A549 (cell line): Measurements from ENCODE around the gene PPM1H. TPM values are rescaled to one million over a fixed set of nuclear protein-coding genes. Genes with fewer than 3 reads are reported as not detected.

Source experiments
- ATAC-seq, 2 experiments: fragments of 200-7000 bp in 1 of 2; fragments of >200 bp in 1 of 2; cut with Nextera tagmentation in 1 of 2; cut with Tn5 transposase in 1 of 2; 3 replicates each; pipeline versions ENCODE4 v1.8.0 to v1.9.1; 2018 to 2020; ENCODE audit warnings: mild to moderate bottlenecking in 1 of 2, moderate library complexity in 1 of 2
- CTCF ChIA-PET: fragments of 300-600 bp; sonication (Branson Sonifier 250); formaldehyde crosslinking; extraction: SDS; loops from one replicate; lab custom pipeline; 2021; ENCODE audit warnings: antibody characterized with exemption, inconsistent platforms; lab: Yijun Ruan, JAX
- POLR2A ChIA-PET: fragments of 350-600 bp; formaldehyde crosslinking; extraction: SDS; loops from one replicate; lab custom pipeline; 2021; ENCODE audit warnings: antibody characterized with exemption, inconsistent platforms; lab: Yijun Ruan, JAX
- DNase-seq, 2 experiments: peaks; one replicate each; pipeline versions ENCODE4 v3.0.0 to v3.0.0-alpha.2; 2011 to 2016; ENCODE audit warnings: low read depth in 1 of 2, low spot score in 1 of 2
- FAIRE-seq: peaks from 2 replicates; lab custom pipeline; 2011; peaks lifted over from hg19 to GRCh38; lab: Jason Lieb, UNC
- H3K27ac ChIP-seq, 2 experiments: fragments of >200 bp; sonication (Bioruptor Twin); formaldehyde crosslinking; 3 replicates each; pipeline ENCODE4 v1.5.1; 2016 to 2017
- H3K4me1 ChIP-seq: fragments of >200 bp; sonication (Bioruptor Twin); formaldehyde crosslinking; 3 replicates; pipeline ENCODE4 v1.6.1; 2016
- H3K4me2 ChIP-seq: fragments of >200 bp; sonication (Bioruptor Twin); formaldehyde crosslinking; 3 replicates; pipeline ENCODE4 v1.6.1; 2016
- H3K4me3 ChIP-seq: fragments of >200 bp; sonication (Bioruptor Twin); formaldehyde crosslinking; 3 replicates; pipeline ENCODE4 v1.5.1; 2016
- H3K9me3 ChIP-seq: fragments of >200 bp; sonication (Bioruptor Twin); formaldehyde crosslinking; 3 replicates; pipeline ENCODE4 v1.6.1; 2016
- ATOH8 ChIP-seq: fragments of 250-450 bp; sonication (Bioruptor Pico); IDR thresholded peaks from 2 replicates; pipeline ENCODE4 v1.5.0; 2020; ENCODE audit warnings: low read depth, mild to moderate bottlenecking, moderate library complexity
- BHLHE40 ChIP-seq: IDR thresholded peaks from 2 replicates; pipeline ENCODE4 v1.6.1; 2012; ENCODE audit warnings: low read depth, low read length, inconsistent platforms
- CBX8 ChIP-seq: fragments of 200-600 bp; sonication (generic); IDR thresholded peaks from 2 replicates; pipeline ENCODE4 v1.6.1; 2016
- CHD2 ChIP-seq: fragments of 150-350 bp; IDR thresholded peaks from 2 replicates; pipeline ENCODE4 v1.6.1; 2014; ENCODE audit warnings: low read length; ENCODE audit not compliant: partially characterized antibody
- CHD4 ChIP-seq: fragments of 200-600 bp; sonication (generic); IDR thresholded peaks from 2 replicates; pipeline ENCODE4 v1.6.1; 2016; ENCODE audit warnings: antibody characterized with exemption, mild to moderate bottlenecking, borderline replicate concordance
- CTCF ChIP-seq: fragments of >200 bp; sonication (Bioruptor Twin); formaldehyde crosslinking; IDR thresholded peaks from 3 replicates; pipeline ENCODE4 v1.5.1; 2016
- E2F6 ChIP-seq: IDR thresholded peaks from 2 replicates; pipeline ENCODE4 v1.6.1; 2012; ENCODE audit warnings: low read depth, borderline replicate concordance
- EHF ChIP-seq: fragments of 250-450 bp; sonication (Bioruptor Pico); IDR thresholded peaks from 2 replicates; pipeline ENCODE4 v1.5.0; 2020; ENCODE audit warnings: mild to moderate bottlenecking
- FOSL2 ChIP-seq, 2 experiments: fragments of 450-650 bp in 1 of 2; fragments of >200 bp in 1 of 2; sonication (Bioruptor Twin) in 1 of 2; formaldehyde crosslinking; IDR thresholded peaks; 2 replicates each; pipeline versions ENCODE4 v1.5.0 to v1.6.1; 2016 to 2020; ENCODE audit warnings: mild to moderate bottlenecking in 1 of 2, moderate library complexity in 1 of 2
- FOXS1 ChIP-seq: fragments of 250-450 bp; sonication (Bioruptor Pico); IDR thresholded peaks from 2 replicates; pipeline ENCODE4 v1.5.0; 2020; ENCODE audit warnings: mild to moderate bottlenecking, moderate library complexity
- GATA3 ChIP-seq: IDR thresholded peaks from 2 replicates; pipeline ENCODE4 v1.6.1; 2012; ENCODE audit warnings: borderline replicate concordance
- HDAC2 ChIP-seq: fragments of 200-600 bp; sonication (generic); IDR thresholded peaks from 2 replicates; pipeline ENCODE4 v1.6.1; 2016
- HMGXB4 ChIP-seq: fragments of 250-450 bp; sonication (Bioruptor Pico); IDR thresholded peaks from 2 replicates; pipeline ENCODE4 v1.5.0; 2021; ENCODE audit warnings: mild to moderate bottlenecking, moderate library complexity, borderline replicate concordance
- HOXA7 ChIP-seq: fragments of 250-450 bp; sonication (Bioruptor Pico); IDR thresholded peaks from 2 replicates; pipeline ENCODE4 v1.5.0; 2020; ENCODE audit warnings: mild to moderate bottlenecking, moderate library complexity
- HOXB5 ChIP-seq: fragments of 250-450 bp; sonication (Bioruptor Pico); IDR thresholded peaks from 2 replicates; pipeline ENCODE4 v1.5.0; 2020; ENCODE audit warnings: mild to moderate bottlenecking, moderate library complexity
- JUN ChIP-seq, 2 experiments: fragments of >200 bp; sonication (Bioruptor Twin); formaldehyde crosslinking; IDR thresholded peaks; 2 replicates in 1 of 2; 3 replicates in 1 of 2; pipeline ENCODE4 v1.6.1; 2016 to 2017
- KDM1A ChIP-seq: fragments of 200-600 bp; sonication (generic); IDR thresholded peaks from 2 replicates; pipeline ENCODE4 v1.6.1; 2016; ENCODE audit warnings: low read depth, mild to moderate bottlenecking
- KDM5A ChIP-seq: fragments of 200-600 bp; sonication (generic); IDR thresholded peaks from 2 replicates; pipeline ENCODE4 v1.6.1; 2016; ENCODE audit warnings: antibody characterized with exemption, mild to moderate bottlenecking
- MAX ChIP-seq: IDR thresholded peaks from 2 replicates; pipeline ENCODE4 v1.6.1; 2012
- MYC ChIP-seq: IDR thresholded peaks from 2 replicates; pipeline ENCODE4 v1.6.1; 2012; ENCODE audit warnings: mild to moderate bottlenecking, inconsistent platforms, low read length, improper control_type of control experiment, borderline replicate concordance
- NR3C1 ChIP-seq: fragments of >200 bp; sonication (Bioruptor Twin); formaldehyde crosslinking; IDR thresholded peaks from 3 replicates; pipeline ENCODE4 v1.6.1; 2017
- POLR2A ChIP-seq: IDR thresholded peaks from 2 replicates; pipeline ENCODE4 v1.6.1; 2012; ENCODE audit warnings: mild to moderate bottlenecking, low read length
- RNF2 ChIP-seq: fragments of 200-600 bp; sonication (generic); IDR thresholded peaks from 2 replicates; pipeline ENCODE4 v1.6.1; 2016; ENCODE audit warnings: low read depth, mild to moderate bottlenecking, antibody characterized with exemption, moderate library complexity, borderline replicate concordance
- TFCP2L1 ChIP-seq: fragments of 250-450 bp; sonication (Bioruptor Pico); IDR thresholded peaks from 2 replicates; pipeline ENCODE4 v1.5.0; 2021; ENCODE audit warnings: mild to moderate bottlenecking
- ZC3H11A ChIP-seq: fragments of 450-650 bp; IDR thresholded peaks from 2 replicates; pipeline ENCODE4 v1.6.1; 2014; ENCODE audit warnings: antibody characterized with exemption, mild to moderate bottlenecking
- ZFP36 ChIP-seq: fragments of 450-650 bp; IDR thresholded peaks from 2 replicates; pipeline ENCODE4 v1.6.1; 2014; ENCODE audit warnings: borderline replicate concordance; ENCODE audit not compliant: partially characterized antibody
- ZSCAN20 ChIP-seq: fragments of 250-450 bp; sonication (Bioruptor Pico); IDR thresholded peaks from 2 replicates; pipeline ENCODE4 v1.8.0; 2022; ENCODE audit warnings: mild to moderate bottlenecking, moderate library complexity
- WGBS: methylation state at CpG from one replicate; pipeline ENCODE4 v1.1.6; 2017; ENCODE audit errors: missing lambda C conversion rate; 5-methylcytosine and 5-hydroxymethylcytosine counted together
- polyA plus RNA-seq, 4 experiments: library from polyadenylated mRNA; depleted of rRNA in 3 of 4; stranded (reverse); fragments of >200 nt; fragmentation: RNase III in 1 of 4; extraction: RNeasy Plus Mini Kit Qiagen cat#74134 plus additional on column Dnase treatment in 1 of 4; gene quantifications; 2 replicates in 3 of 4; 3 replicates in 1 of 4; pipeline ENCODE4 v1.2.3, GENCODE V29; 2011 to 2017

Gene PPM1H
- polyA plus RNA-seq, 2 of the 4 experiments (the other 2 are of a cell fraction): 7.8 TPM

- WGBS: 88% methylated on average over 9 of the region's 9 CpGs
- Histone ChIP-seq H3K4me3 (no peak overlapping the region), H3K27ac (no peak overlapping the region), H3K9me3 (no peaks in the 10 kb centered on the region), H3K4me1 (peaks cover 5% of the 10 kb centered on the region; the same call in 2 of the 3 replicates), H3K4me2 (no peak overlapping the region)
- POLR2A ChIA-PET: no interaction called here
- CTCF ChIA-PET: interaction anchor here (0.7 to 3.0 kb wide), 7 partner anchors 10 to 379 kb away, joined by 3 to 11 read pairs (median 5); partner anchors contain the start of gene PPM1H
- no peak for FAIRE-seq
- no peak for ATAC-seq
- no peak for DNase-seq
- TF ChIP-seq ZFP36 (no peak), FOXS1 (CRISPR knock-in tag) (no peak), MYC (no peak), FOSL2 (IDR thresholded peaks at IDR 0.05) (no peak), FOSL2 (CRISPR knock-in tag; IDR thresholded peaks at IDR 0.05) (no peak), KDM1A (no peak), ZC3H11A (no peak), E2F6 (no peak), KDM5A (no peak), EHF (CRISPR knock-in tag) (no peak), CHD4 (no peak), TFCP2L1 (CRISPR knock-in tag) (no peak), HOXB5 (no peak), ATOH8 (CRISPR knock-in tag) (no peak), POLR2A (no peak), NR3C1 (no peak), HOXA7 (no peak)
Measured at GRCh38 chr12:62817556-62818271, 117.2 kb downstream of the PPM1H start.

- ChIA-PET POLR2A (no interaction called here), CTCF (interaction anchor here (0.7 to 3.2 kb wide), 28 partner anchors 14 to 580 kb away, joined by 3 to 26 read pairs (median 6); partner anchors contain the start of gene PPM1H)
- Histone ChIP-seq H3K9me3 (no peaks in the 10 kb centered on the region), H3K27ac (no peak overlapping the region), H3K4me3 (no peak overlapping the region), H3K4me2 (no peak overlapping the region), H3K4me1 (peaks cover 5% of the 10 kb centered on the region; the same call in 2 of the 3 replicates)
- ATAC-seq (no peak), DNase-seq (no peak), FAIRE-seq (no peak)
- 83% methylated on average over 3 of the region's 3 CpGs for WGBS
- TF ChIP-seq HDAC2 (no peak), JUN (IDR thresholded peaks at IDR 0.05) (no peak), BHLHE40 (no peak), ZSCAN20 (CRISPR knock-in tag) (no peak), TFCP2L1 (CRISPR knock-in tag) (no peak), GATA3 (no peak), CBX8 (no peak), KDM5A (no peak), MAX (no peak), CTCF (no peak), ZC3H11A (no peak), FOXS1 (CRISPR knock-in tag) (no peak), HMGXB4 (CRISPR knock-in tag) (no peak), RNF2 (no peak), CHD2 (no peak)
- TF ChIP-seq, all 56 proteins: peak for 0
Measured at GRCh38 chr12:62814243-62814642, 120.7 kb downstream of the PPM1H start.
